ENCODE measurements around the gene HOXC5.

The HOXC5 gene

DNA sequence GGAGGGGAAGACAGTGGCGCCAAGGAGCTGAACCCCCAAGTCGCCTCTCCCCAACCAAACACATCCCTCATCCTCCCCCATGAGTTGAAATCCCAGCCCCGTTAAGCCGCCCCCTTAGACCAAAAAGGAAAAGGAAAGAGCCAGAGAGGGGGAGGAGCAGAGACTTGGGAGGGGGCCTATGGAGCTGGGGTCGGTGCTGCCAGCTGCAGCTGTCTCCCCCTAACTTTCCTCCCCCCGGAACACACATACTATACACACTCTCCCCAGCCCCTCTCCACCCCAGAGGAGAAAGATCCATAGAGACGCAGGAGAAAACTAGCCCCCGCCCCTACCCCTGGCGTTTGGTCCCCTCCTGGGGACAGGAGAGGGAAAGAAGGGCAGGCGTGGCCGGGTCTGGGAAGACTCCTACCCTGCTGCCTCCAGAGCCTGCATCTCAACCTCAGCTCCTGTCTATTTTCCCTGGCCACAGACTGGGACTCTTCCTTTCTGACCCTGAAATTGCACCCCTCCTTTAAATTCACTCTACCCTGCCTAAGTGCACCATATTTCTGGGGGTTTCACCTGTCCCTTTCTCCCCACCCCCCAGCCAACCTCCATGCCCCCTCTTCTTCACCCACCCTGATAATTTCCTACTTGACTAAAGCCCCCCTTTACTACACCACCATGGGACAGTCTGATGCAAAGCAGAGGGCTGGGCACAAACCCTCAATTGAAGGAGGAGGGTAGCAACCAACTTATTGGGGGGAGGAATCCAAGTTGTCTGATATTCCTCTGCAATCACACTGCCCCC is 34.5 kb upstream of the HOXC5 start:
- Histone ChIP-seq H3K36me3 (ENCODE audit: control insufficient read depth, insufficient read depth, low read length) (no peaks in the 10 kb centered on the region), H3K9me3 (ENCODE audit: control insufficient read depth, low read length) (no peaks in the 10 kb centered on the region), H3K27me3 (ENCODE audit: control insufficient read depth, insufficient read depth, low read length) (peaks cover 38% of the 10 kb centered on the region), H3K79me2 (no peaks in the 10 kb centered on the region), H3K27ac (no peak overlapping the region), H3K4me3 (ENCODE audit: low read depth, low read length) (no peak overlapping the region), H3K4me2 (ENCODE audit: low read length) (no peak overlapping the region), H3K9ac (no peak overlapping the region), H3K4me1 (no peaks in the 10 kb centered on the region), H2AFZ (no peak overlapping the region)
- TF ChIP-seq, protein P1, sequence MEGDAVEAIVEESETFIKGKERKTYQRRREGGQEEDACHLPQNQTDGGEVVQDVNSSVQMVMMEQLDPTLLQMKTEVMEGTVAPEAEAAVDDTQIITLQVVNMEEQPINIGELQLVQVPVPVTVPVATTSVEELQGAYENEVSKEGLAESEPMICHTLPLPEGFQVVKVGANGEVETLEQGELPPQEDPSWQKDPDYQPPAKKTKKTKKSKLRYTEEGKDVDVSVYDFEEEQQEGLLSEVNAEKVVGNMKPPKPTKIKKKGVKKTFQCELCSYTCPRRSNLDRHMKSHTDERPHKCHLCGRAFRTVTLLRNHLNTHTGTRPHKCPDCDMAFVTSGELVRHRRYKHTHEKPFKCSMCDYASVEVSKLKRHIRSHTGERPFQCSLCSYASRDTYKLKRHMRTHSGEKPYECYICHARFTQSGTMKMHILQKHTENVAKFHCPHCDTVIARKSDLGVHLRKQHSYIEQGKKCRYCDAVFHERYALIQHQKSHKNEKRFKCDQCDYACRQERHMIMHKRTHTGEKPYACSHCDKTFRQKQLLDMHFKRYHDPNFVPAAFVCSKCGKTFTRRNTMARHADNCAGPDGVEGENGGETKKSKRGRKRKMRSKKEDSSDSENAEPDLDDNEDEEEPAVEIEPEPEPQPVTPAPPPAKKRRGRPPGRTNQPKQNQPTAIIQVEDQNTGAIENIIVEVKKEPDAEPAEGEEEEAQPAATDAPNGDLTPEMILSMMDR (IDR thresholded peaks at IDR 0.05), result no peak

DNA sequence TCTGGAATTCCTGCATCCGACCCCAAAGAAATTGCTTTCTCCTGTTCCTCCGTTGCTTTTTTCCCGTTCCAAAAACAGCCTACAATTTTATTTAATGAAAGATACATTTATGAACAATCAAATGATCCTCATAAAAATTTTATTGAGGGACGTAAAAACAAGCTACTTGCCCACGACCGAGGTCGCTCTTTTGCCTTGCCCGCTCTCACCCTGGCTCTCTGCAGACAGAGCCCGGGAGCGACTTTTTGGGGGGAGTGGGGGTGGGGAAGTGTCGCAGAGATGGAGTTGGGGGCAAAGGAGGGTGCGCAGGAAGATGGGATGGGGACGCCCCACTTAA is 34.0 kb upstream of the HOXC5 start:
- no peak overlapping the region for H3K9ac ChIP-seq
- no peak overlapping the region for H2AFZ ChIP-seq
- H3K79me2 ChIP-seq, result no peaks in the 10 kb centered on the region
- TF ChIP-seq, protein P1 (IDR thresholded peaks at IDR 0.05), result no peak
- no peak overlapping the region for H3K4me2 ChIP-seq (ENCODE audit: low read length)
- no peaks in the 10 kb centered on the region for H3K36me3 ChIP-seq (ENCODE audit: control insufficient read depth, insufficient read depth, low read length)
- H3K4me3 ChIP-seq (ENCODE audit: low read depth, low read length), result no peak overlapping the region
- H3K4me1 ChIP-seq, result no peaks in the 10 kb centered on the region
- no peaks in the 10 kb centered on the region for H3K9me3 ChIP-seq (ENCODE audit: control insufficient read depth, low read length)
- no peak overlapping the region for H3K27ac ChIP-seq
- H3K27me3 ChIP-seq (ENCODE audit: control insufficient read depth, insufficient read depth, low read length), result peaks cover 36% of the 10 kb centered on the region

DNA sequence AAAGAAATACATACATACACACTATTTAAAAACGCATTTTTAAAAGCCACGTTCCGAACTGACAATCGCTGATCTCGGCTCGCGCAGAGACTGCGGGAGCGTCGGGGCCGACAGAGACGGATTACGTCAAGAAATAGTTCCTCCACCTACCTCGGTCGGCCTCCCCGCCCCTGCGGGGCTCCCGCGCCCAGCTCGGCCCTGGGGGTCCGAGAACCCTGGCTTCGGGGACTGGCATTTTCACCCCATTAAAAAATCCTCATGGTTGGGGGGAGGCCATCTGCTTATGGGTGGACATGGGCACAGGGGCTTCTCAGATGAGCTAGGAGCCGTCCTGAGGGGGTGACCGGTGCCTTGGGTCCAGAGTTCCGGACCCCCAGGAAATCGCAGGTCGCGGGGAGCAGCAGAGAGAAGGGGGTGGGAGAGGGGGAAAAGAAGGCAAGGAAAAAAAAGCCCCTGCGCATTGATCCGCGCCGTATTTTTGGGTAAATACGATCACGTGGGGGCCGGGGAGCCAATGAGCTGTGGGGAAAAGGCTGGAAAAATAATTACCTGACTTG is 33.2 kb upstream of the HOXC5 start:
- Histone ChIP-seq H3K9me3 (ENCODE audit: control insufficient read depth, low read length) (no peaks in the 10 kb centered on the region), H3K79me2 (no peaks in the 10 kb centered on the region), H3K4me2 (ENCODE audit: low read length) (no peak overlapping the region), H3K27ac (no peak overlapping the region), H3K4me1 (no peaks in the 10 kb centered on the region), H3K36me3 (ENCODE audit: control insufficient read depth, insufficient read depth, low read length) (no peaks in the 10 kb centered on the region), H2AFZ (no peak overlapping the region), H3K4me3 (ENCODE audit: low read depth, low read length) (peak overlapping the region; percentile 36), H3K27me3 (ENCODE audit: control insufficient read depth, insufficient read depth, low read length) (peaks cover 39% of the 10 kb centered on the region), H3K9ac (no peak overlapping the region)
- TF ChIP-seq, protein P1 (IDR thresholded peaks at IDR 0.05), result no peak

DNA sequence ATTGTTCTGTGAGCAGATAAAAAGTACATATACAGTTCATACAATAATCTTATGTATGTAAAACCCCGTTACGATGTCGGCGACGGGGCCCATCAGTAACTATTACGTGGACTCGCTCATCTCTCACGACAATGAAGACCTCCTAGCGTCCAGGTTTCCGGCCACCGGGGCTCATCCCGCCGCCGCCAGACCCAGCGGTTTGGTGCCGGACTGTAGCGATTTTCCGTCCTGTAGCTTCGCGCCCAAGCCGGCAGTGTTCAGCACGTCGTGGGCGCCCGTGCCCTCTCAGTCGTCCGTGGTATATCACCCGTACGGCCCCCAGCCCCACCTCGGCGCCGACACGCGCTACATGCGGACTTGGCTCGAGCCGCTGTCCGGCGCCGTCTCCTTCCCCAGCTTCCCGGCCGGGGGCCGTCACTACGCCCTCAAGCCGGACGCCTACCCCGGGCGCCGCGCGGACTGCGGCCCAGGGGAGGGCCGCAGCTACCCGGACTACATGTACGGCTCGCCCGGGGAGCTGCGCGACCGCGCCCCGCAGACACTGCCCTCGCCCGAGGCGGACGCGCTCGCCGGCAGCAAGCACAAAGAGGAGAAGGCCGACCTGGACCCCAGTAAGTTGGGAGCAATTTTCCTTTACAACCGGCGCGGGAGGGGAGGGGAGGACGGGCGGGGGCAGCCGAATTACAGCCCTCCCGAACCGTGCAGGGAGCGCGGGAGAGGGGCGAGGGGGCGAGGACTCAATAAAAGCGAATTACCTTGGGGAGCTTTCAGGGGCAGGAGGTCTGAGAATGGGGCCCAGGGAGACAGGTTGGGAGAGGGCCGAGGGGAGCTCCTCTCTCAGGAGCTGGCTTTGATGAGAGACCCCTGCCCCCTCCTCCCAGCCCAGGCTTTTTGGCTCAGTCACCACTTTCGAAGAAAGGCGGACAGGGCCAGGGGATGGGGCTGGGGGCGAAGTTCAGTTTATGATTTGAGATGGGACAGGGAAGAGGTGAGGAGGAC is 32.4 kb upstream of the HOXC5 start, which contains the start of gene HOXC9:
TSS of gene HOXC9 (plus strand) at position 46 of the 999 bp plus-strand sequence. CDS start at position 74, 28 bp downstream.
- Histone ChIP-seq H3K9me3 (ENCODE audit: control insufficient read depth, low read length) (no peaks in the 10 kb centered on the region), H3K4me2 (ENCODE audit: low read length) (peak within 1 kb of the TSS; percentile 36), H3K27me3 (ENCODE audit: control insufficient read depth, insufficient read depth, low read length) (peaks cover 38% of the 10 kb centered on the region), H3K4me1 (no peaks in the 10 kb centered on the region), H3K27ac (no peak within 1 kb of the TSS), H3K9ac (no peak within 1 kb of the TSS), H2AFZ (peak within 1 kb of the TSS; percentile 42), H3K4me3 (ENCODE audit: low read depth, low read length) (peak within 1 kb of the TSS; percentile 36), H3K79me2 (no peaks in the 10 kb centered on the region), H3K36me3 (ENCODE audit: control insufficient read depth, insufficient read depth, low read length) (no peaks in the 10 kb centered on the region)
- TF ChIP-seq, protein P1 (IDR thresholded peaks at IDR 0.05), result no peak

Data from parathyroid adenoma (tissue), 2 donors.